ENCODE results near the gene ATP2A2. TPM values are rescaled to one million over a fixed set of nuclear protein-coding genes. Genes with fewer than 3 reads are reported as not detected.

ATP2A2 gene
- total RNA-seq, 2 donors from 2014 or later: 1,597 to 3,086 TPM

- Histone ChIP-seq H3K9me3 (peaks cover 0 to 4% of the 10 kb centered on the region in 2 donors), H3K27me3 (no peaks in the 10 kb centered on the region), H3K27ac (peak overlapping the region; percentile 88 to 97), H3K4me3 (peak overlapping the region in 1 of 2 donors; percentile 0), H3K36me3 (no peaks in the 10 kb centered on the region), H3K4me1 (peaks cover 0 to 58% of the 10 kb centered on the region in 2 donors)
- TF ChIP-seq, protein P1, sequence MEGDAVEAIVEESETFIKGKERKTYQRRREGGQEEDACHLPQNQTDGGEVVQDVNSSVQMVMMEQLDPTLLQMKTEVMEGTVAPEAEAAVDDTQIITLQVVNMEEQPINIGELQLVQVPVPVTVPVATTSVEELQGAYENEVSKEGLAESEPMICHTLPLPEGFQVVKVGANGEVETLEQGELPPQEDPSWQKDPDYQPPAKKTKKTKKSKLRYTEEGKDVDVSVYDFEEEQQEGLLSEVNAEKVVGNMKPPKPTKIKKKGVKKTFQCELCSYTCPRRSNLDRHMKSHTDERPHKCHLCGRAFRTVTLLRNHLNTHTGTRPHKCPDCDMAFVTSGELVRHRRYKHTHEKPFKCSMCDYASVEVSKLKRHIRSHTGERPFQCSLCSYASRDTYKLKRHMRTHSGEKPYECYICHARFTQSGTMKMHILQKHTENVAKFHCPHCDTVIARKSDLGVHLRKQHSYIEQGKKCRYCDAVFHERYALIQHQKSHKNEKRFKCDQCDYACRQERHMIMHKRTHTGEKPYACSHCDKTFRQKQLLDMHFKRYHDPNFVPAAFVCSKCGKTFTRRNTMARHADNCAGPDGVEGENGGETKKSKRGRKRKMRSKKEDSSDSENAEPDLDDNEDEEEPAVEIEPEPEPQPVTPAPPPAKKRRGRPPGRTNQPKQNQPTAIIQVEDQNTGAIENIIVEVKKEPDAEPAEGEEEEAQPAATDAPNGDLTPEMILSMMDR (IDR thresholded peaks at IDR 0.05): no peak
- DNase-seq (ENCODE audit: low spot score): peak; percentile 56
Measured at GRCh38 chr12:110247340-110248095, 33.5 kb upstream of the ATP2A2 start.

DNA sequence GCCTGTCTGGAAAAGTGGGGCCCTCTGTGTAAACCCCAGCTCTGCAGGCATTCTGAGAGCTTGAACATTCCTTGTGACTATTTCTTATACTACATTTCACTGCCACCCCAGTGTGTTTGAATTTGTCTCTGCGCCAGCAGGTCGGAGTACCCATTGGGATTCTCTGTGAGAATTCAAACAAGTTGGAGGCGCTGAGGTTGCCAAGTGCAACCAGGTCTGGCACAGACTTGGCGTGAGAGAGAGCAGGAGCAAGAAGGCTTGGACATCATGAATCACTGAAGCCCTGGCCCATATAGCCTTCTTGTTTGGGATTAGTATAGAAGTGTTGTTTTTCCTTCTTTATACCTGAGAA lies 33.0 kb upstream of the ATP2A2 start:
- H3K4me1 ChIP-seq: peaks cover 0 to 63% of the 10 kb centered on the region in 2 donors
- TF ChIP-seq, protein P1 (IDR thresholded peaks at IDR 0.05): no peak
- H3K27ac ChIP-seq: peak overlapping the region; percentile 88 to 97
- H3K27me3 ChIP-seq: no peaks in the 10 kb centered on the region
- peaks cover 0 to 4% of the 10 kb centered on the region in 2 donors for H3K9me3 ChIP-seq
- no peak overlapping the region for H3K4me3 ChIP-seq
- H3K36me3 ChIP-seq: no peaks in the 10 kb centered on the region
- DNase-seq (ENCODE audit: low spot score): peak; percentile 54

DNA sequence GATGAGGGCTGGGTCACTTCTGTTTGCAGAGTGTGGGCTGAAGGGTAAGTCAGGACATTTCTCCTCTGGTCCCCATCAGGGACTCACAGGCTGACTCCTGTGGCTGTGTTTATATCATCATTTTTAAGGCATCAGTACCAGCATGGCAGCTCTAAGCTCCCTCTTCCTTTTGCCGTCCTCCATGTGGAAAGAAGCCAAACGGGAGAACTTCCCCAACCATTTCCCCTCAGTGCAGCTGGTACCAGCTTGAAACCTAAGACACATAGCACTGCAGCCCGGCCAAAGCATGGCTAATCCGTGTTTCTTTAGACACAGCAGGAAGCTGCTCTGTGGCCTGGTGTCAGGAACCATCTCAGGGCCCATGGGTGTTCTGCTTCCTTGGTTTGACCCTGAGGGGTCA lies 31.9 kb upstream of the ATP2A2 start:
- TF ChIP-seq, protein P1 (IDR thresholded peaks at IDR 0.05): no peak
- no peaks in the 10 kb centered on the region for H3K27me3 ChIP-seq
- no peaks in the 10 kb centered on the region for H3K36me3 ChIP-seq
- no peak overlapping the region for H3K4me3 ChIP-seq
- peaks cover 0 to 4% of the 10 kb centered on the region in 2 donors for H3K9me3 ChIP-seq
- DNase-seq (ENCODE audit: low spot score): peak; percentile 58
- peaks cover 0 to 73% of the 10 kb centered on the region in 2 donors for H3K4me1 ChIP-seq
- peak overlapping the region; percentile 88 to 97 for H3K27ac ChIP-seq

- Histone ChIP-seq H3K27ac (peak overlapping the region; percentile 88 to 97), H3K4me3 (no peak overlapping the region), H3K36me3 (no peaks in the 10 kb centered on the region), H3K4me1 (peaks cover 0 to 74% of the 10 kb centered on the region in 2 donors), H3K27me3 (no peaks in the 10 kb centered on the region), H3K9me3 (peaks cover 0 to 4% of the 10 kb centered on the region in 2 donors)
- TF ChIP-seq, protein P1 (IDR thresholded peaks at IDR 0.05): no peak
- peak; percentile 58 for DNase-seq (ENCODE audit: low spot score)
Measured at GRCh38 chr12:110249716-110250225, 31.3 kb upstream of the ATP2A2 start.

- H3K9me3 ChIP-seq: no peaks in the 10 kb centered on the region
- TF ChIP-seq, protein P1 (IDR thresholded peaks at IDR 0.05): no peak
- no peaks in the 10 kb centered on the region for H3K27me3 ChIP-seq
- H3K4me3 ChIP-seq: no peak overlapping the region
- no peaks in the 10 kb centered on the region for H3K36me3 ChIP-seq
- H3K4me1 ChIP-seq: peaks cover 0 to 65% of the 10 kb centered on the region in 2 donors
- peak overlapping the region; percentile 88 to 97 for H3K27ac ChIP-seq
- DNase-seq (ENCODE audit: low spot score): no peak
Measured at GRCh38 chr12:110251381-110251780, 29.7 kb upstream of the ATP2A2 start.
